Activated CD4-positive, CD25-positive, alpha-beta regulatory T cell treated with anti-CD3 and anti-CD28 coated beads, Interleukin-2, amount 50 U/mL, for 24 hours (primary cell): Measurements from ENCODE around the gene COL6A2.
"Not testable (repeated sequence)": the region's sequence is repeated elsewhere in the genome, so short reads cannot be mapped to it uniquely, and the experiment has no call there.

Experiments used
- ATAC-seq, 2 donors: fragments of 150-1000 bp; cut with Tn5 transposase; one replicate each; pipeline ENCODE4 v1.10.0; 2021; ENCODE audit warnings: mild to moderate bottlenecking in 1 of 2, moderate library complexity in 1 of 2

The COL6A2 gene

DNA sequence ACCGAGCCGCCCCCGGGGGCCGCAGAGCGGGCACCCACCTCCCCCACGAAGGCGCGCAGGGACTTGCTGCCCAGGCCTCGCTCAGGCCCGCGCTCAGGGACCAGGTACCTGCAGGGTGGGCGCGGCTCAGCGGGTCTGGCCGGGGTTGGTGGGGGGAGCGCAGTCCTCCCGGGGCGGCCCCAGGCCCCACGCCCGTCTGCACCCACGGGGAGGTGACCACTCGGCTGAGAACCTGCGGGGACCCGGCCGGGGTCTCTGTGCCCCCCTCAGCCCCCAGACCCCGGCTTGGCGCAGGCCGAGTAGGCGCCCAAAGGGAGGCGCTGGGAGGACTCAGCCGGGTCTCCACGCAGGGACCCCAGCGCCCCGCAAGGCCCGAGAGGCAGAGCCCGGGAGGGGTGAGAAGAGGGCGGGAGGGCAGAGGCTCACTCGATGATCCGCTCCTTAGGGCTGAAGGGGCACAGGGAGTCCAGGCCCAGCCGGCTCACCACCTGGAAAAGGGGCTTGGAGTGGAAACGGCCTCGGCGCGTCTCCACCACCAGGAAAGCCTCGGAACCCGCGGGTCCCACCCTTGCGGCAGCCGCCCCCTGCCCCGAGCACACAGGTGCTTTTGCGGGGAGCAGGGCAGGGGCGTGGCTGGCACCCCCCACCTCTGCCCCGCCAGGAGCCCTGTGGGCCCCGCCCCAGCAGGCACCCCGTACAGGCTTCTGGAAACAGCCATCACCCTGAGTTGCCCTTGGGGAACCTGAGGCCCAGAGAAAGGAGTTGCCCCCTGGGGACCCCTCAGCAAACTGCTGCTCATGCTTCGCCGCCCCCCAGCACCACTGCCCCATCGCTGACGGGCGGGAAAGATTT lies 48.2 kb downstream of the COL6A2 start:
- no peak for ATAC-seq

DNA sequence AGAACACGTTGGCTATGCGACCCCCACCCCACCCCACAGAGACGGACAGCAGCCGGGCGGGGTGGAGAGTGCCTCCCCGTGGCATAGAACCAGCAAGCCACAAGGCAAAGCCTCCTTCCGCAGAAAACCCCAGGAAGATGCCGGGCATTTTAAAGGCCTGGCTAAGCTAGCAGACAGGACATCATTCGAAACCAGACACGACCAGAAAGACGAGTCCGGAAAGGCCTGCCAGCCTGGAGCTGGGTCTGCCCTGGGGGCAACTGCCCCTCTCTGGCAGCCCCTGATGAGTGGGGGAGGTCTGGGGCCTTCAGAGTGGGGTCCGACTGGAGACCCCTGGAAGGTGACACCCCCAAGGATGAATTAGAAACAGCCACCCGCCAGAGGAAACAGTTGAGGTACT lies 48.9 kb downstream of the COL6A2 start:
- no peak for ATAC-seq

DNA sequence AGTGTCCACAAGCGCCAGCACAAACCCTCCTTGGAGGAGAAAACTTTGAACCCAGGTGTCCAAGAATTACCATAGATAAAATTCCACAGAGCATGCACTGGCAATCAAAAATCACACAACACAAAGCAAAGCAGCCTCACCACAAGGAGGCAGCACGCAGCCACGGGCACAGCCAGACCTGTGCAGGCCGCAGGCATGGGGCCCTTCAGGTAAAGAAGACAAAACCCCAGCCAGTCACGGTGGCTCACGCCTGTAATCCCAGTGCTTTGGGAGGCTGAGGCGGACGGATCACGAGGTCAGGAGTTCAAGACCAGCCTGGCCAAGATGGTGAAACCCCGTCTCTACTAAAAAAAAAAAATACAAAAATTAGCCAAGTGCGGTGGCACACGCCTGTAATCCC lies 49.5 kb downstream of the COL6A2 start:
- not testable (repeated sequence) for ATAC-seq

DNA sequence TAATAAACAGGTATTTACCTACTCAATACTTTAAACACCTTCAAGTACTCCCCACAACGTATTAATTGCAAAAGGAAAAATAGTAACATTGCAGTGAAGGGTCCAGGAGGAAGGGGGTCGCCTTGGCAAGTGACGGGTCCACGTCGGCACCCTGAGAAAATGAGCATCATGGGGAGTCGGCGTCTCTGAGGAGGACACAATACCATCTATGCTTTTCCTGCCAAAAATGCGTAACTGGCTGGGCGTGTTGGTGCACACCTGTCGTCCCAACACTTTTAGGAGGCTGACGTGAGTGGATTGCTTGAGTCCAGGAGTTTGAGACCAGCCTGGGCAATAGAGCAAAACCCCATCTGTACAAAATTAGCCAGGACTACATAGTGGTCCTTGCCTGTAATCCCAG lies 50.2 kb downstream of the COL6A2 start:
- no peak for ATAC-seq

DNA sequence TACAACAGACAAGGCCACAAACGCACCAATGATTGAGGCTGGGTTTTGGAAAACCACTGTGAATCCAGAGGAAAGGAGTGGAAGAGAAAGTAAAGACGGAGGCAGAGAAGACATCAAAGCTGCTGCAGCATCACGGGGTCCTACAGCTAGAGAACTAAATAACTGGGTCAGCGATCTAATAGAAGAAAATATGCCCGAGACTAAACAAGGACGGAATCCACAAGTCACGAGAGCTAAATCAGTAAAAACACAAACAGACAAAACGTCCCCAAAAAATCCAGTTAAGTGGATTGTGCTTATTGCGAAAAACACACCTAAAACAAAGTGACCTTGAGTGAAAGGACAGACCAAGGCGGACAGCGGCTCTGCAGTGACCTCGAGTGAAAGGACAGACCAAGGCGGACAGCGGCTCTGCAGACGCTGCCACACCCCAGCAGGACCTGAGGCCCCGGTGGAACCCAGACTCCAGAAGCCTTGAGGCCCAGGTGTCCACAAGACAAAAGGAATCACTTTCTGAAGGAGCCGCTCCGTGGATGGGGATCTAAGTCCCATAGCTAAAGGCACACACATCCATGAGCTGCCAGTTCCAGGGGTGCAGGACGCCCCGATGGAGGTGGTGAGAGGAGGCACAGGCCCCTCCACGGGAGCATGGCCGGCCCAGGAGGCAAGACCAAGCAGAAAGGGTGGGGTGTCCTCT lies 51.4 kb downstream of the COL6A2 start:
- no peak for ATAC-seq

DNA sequence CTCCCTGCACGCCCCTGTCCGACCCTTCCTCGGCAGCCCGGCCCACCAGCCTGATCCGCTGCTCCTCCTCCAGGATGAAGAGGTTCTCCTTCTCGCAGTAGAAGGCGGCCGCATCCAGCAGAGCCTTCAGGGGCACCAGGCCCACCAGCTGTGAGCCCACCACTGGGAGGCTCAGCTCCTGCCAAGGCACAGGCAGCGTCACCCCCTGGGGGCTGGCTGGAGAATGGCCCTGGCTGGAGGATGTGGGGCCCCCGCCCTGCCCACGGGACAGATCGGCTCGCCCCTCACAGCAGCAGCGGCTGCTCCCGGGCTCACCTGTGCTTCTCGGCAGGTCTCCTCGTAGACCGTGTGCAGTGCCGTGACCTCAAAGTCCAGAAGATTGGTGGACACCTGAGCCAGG lies 52.2 kb downstream of the COL6A2 start:
- ATAC-seq, result no peak

DNA sequence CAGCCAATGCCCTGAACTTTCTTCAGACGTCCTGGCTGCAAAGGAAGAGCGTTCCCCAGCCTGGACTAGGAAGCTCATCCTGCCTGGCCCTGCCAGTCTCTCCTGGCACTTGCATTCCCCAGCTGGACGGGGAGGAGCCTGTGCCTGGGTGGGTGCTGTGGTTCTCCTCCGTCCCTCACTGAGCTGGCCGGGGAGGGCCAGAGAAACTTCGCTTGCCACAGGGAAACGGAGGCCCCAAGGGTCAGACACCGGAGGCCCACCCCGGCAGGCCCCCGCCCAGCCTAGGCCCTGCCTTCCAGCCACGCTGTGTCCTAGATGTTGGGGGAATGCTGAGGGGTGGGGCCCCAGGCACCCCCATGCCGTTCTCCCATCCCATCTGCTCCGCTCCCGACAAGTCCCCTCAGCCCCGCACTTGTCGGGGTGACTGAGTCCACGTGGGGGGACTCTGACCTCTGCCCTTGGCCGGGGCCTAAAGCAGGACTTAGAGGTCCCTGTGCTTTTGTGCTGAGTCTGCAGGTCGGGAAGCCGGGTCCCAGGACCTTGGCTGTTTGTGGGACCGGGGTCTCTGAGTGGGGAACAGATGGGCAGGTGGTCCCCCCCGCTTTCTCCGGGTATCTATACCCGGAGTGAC lies 52.7 kb downstream of the COL6A2 start:
- peak in 1 of 2 donors; percentile 15 for ATAC-seq

DNA sequence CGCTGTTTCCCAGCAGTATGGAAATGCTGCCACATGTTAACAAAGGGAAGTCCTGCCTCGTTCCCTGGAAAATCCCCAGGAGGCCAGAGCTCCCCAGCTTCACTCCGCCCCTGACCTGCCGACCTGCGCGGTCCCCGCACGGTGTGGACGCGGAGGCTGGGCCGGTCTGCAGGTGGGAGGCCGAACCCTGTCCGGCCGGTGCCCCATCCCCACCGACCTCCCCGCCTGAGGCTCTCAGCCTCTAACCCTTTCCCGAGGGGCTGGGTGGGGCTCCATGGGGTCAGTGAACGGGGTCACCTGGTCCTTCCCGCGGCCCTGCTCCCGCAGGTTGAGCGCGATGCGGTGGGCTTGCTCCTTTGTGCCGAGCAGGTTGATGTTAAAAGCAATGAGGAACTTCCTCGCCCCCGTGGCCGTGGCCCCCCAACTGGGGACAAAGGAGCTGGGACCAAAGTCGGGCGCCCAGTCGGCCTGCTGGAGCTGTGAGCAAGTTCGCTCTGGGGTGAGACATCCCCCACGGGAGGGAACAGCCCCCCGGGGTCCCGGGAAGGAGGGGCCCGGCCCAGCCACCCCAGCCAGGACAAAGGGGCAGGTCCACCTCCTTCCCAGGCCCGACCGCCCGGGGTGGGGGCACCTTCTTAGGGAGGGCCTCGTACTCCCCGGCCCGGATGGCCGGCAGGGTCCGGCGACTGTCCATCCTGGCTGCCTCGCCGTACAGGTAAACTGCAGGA lies 53.5 kb downstream of the COL6A2 start:
- ATAC-seq, result no peak

DNA sequence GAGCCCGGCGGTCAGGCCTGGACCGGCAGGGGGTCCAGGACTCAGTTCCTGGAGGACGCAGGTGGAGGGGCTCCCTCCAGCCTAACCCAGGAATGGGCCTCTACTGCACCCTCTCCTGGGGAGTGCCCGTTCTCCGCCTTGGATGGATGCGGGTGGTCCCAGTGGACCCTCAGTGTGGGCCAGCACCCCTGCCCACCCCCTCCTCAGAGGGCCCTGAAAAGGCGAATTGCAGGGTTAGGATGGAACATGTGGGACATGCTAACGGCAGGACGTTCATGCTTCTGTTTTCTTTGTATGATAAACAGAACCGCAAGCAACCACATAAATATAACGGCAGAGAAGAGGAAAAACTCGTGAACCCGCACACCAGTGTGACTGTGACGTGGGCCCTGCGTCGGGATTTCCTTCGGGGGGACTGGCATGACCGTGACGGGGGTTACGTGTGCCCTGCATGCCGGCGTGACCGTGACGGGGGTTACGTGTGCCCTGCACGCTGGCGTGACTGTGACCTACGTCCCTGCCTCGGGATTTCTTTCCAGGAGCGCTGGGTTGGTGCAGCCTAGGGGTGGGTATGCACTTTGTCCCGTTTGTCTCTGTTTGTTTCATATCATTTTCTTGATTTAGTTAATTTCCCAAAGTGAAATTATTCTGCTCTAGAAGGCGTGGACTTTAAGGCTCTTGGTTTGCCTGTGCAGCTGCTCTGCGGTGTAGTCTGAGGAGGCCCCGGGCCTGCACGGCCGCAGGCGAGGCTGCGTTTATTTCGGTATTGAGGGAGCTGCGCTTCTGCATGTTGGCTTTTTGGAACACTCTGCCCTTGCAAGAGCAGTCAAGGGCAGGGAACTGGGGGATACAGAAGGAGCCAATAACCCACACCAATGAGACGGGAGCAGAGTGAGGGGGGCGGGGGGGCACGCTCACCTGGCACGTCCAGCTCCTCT lies 54.3 kb downstream of the COL6A2 start:
- no peak for ATAC-seq

DNA sequence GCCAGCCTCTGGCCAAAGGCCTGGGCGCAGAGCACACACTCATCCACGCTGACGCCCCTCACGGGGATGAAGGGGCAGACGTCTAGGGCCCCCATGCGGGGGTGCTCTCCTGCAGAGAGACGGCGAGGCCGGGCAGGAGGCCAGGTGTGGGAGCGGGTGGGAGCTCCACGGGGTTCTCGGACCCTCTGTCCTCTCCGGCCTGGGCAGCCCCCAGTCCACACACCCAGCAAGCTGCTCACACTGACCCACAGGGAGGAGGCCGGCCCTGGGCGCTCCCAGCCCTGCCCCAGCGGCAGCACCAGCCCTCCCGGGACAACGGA lies 55.0 kb downstream of the COL6A2 start:
- no peak for ATAC-seq

DNA sequence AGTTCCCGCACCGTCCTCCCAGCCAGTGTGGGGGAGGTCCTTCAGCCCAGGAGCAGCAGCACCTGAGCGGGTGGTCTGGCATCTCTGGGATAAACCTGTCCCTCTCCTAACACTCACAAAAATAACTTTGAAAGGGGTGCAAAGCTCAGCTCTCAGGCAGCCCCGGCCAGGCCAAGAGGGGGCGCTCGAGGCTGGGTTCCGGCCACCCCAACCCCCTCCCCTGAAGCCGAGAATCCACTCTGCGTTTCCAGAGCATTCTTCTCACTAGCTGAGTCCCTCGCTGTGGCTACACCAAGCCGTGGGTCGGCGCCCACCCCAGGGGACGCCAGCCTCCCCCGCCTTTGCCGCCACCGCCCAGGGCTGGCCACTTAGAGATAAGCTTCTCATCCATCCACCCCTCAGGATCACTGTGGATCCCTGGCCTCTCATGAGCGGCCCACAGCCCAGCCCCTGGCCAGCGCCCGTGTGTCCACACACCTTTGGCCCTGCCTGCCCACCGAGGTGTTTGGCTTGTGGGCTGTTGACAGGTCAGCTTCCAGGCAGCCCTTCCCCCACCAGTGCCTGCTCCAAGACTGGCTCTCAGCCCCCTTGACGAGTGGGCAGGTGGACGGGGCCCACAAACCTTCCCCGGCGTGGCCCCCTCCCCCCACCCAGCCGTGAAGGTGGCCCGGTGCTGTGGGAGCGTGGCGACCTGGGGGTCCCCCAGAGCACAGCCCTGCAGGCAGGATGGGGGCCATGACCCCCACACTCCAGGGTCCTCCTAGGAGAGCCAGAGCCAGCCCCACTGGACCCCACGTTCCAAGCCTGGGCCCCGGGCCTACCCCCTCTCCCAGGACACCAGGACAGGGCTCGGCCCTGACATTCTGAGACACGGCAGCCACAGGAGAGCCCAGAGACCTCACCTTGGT lies 55.6 kb downstream of the COL6A2 start:
- peak; percentile 42 to 53 for ATAC-seq

DNA sequence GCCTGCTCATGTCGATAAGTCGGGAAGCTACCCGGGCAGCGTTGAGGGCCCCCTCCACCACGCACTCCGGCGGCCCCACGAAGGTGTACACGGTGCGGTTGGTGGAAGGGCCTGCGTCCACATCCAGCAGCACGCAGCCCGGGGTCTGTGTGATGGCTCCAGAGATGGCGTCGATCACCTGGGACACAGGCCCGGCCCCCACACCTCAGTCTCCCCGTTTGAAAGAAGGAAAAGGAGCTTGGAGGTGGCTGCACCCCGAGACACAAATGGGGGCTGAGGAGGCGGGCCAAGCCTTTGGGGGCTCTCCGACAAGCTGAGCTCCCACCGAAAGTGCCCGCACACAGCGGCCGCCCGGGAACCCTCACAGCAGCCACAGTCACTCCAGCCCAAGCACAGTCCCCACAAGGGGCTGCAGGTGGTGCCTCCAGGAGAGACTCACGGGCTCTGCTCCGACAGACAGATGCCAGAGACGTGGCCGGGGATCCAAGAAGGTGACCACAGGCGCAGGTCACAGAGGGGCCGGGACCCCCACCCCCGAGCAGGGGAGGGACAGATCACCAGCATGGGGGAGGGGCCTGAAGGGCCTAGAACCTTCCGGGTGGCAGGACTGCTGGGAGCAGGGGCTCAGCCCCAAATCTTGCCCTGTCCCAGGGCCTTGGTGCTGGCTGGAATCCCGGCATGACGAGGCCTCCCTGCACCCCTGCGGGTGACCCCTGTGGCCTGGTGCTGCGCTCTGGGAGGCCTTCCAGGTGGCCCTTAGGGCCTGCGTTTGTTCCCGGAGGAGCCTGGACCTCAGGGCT lies 56.4 kb downstream of the COL6A2 start:
- ATAC-seq, result no peak

DNA sequence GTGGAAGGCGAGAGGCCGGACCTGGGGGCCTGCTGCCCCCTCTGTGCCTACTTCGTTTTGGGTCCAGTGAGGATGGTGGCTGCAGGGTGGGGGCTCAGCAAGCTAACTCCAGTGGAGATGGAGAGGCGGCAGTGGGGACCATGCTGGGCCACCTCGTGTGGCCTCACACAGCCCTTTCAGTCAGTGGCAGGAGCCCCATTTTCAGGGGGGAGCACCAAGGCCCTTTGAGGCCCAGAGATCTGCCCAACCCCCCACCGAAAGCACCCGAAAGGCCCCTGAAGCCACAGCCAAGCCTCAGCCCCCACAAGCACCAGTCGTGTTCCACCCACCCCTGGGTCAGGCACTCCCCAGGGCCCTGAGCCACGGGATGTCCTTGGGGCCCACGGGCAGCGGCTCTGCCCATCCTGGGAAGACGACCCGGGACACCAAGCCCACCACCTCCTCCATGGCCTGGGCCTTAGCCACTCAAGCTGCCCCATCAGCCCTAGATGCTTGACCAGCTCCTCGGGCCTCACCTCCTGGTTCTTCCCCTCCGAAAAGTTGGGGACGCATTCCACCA lies 57.1 kb downstream of the COL6A2 start:
- ATAC-seq, result no peak

DNA sequence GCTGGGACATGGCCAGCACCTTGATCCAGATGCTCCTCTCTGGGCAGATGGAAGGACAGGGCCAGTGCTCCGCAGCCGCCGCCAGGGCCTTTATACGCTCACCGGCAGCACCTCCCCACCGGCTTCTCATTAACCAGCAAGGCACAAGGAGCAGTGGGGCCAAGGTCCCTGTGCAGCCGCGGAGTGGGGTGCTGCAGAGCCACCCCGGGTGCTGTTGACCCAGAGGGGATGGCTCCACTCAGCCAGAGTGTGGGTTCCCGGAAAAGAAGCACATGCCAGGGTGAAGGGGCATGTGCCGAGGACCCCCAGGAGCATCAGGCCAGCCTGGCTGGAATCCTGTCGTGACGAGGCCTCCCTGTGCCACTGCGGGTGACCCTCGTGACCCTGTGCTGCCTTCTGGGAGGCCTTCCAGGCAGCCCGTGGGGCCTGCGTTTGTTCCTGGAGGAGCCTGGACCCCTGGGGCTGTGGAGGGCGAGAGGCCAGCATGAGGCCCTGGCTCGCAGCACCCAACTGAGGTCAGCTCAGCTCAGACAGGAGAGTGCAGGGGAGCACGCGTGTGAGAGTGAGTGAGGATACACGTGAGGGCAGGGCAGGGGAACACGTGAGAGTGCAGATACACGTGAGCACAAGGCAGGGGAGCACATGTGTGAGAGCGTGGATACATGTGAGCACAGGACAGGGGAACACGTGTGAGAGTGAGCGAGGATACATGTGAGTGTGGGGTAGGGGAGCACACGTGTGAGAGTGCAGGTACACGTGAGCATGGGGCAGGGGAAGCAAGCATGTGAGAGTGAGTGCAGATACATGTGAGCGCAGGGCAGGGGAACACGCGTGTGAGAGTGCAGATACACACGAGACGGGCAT lies 57.8 kb downstream of the COL6A2 start, which contains the start of gene FTCD:
TSS of gene FTCD (minus strand) at position 66 of the 864 bp plus-strand sequence. CDS start at position 10, 56 bp downstream.
- ATAC-seq, result no peak

DNA sequence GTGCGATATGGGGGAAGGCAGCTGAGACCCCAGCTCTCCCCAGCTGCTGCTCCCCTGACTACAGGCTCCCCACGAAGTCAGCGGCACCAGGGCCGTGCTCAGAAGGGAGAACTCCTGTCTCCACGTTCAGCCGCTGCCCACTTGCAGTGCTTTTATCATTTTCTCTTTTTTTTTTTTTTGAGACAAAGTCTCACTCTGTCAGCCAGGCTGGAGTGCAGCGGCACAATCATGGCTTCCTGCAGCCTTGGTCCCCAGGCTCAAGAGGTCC lies 58.4 kb downstream of the COL6A2 start:
- no peak for ATAC-seq

DNA sequence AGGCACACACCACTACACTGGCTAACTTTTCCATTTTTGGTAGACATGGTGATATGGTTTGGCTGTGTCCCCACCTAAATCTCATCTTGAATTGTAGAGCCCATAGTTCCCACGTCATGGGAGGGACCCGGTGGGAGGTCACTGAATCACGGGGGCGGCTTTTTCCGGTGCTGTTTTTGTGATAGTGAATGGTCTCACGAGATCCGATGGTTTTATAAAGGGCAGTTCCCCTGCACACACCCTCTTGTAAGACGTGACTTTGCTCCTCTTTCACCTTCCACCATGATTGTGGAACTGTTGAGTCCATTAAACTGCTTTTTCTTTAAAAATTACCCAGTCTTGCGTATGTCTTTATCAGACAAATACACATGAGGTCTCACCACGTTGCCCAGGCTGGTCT lies 58.8 kb downstream of the COL6A2 start:
- no peak for ATAC-seq

DNA sequence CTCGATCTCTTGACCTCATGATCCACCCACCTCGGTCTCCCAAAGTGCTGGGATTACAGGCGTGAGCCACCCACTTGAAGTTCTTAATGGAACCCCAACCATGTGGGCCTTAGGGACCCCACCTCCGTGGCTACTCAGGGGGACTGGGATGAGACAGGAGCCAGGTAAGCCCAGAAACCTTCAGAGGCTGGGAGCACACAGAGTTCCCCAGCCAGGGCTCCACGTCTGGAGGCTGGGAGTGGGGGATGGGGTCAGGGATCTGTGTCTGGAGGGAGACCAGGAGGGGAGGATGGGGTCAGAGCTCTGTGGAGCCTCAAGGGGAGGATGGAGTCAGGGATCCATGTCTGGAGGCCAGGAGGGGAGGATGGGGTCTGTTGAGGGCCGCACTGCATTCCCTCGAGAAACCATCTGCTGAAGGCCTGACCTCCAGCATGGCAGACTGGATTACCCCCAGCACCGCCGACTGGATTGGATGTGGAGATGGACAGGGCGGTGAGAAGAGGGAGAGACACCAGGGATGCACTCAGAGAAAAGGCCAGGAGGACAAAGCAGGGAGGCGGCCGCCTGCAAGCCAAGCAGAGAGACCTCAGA lies 59.6 kb downstream of the COL6A2 start:
- ATAC-seq, result no peak

DNA sequence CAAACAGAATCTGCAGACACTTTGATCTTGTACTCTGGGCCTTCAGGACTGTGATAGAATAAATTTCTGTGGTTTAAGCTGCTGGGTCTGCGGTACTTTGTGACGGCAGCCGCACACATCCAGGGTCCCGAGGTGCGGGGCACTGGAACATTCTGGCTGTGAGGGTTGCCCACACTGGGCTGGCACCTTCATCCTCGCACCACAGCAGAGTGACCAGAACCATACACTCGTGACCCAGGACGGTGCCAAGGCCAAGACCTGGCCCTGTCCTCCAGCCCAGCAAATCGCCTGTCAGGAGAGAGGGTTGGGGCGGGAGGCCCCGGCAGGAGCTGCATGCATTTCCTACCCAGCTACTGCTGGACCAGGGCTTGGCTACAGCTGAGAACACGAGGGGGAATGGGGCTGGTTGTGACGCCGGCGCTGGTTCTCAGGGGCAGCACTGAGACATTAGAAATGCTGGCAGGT lies 60.1 kb downstream of the COL6A2 start:
- no peak for ATAC-seq
